ENCODE results near the gene RFX7.

The RFX7 gene

GRCh38 chr15:56128081-56128480 lies 115.6 kb downstream of the RFX7 start:
- H3K9me3 ChIP-seq (ENCODE audit: control insufficient read depth, low read length): peaks cover 9% of the 10 kb centered on the region
- H3K4me1 ChIP-seq (ENCODE audit: control insufficient read depth, insufficient read depth, low read length, poor library complexity, severe bottlenecking): no peaks in the 10 kb centered on the region
- H3K4me3 ChIP-seq (ENCODE audit: extremely low read depth, insufficient read depth, low read length, poor library complexity, severe bottlenecking): no peak overlapping the region
- H3K36me3 ChIP-seq (ENCODE audit: control insufficient read depth, insufficient read depth, low read length): peaks cover 55% of the 10 kb centered on the region
- H3K27ac ChIP-seq (ENCODE audit: low read depth, low read length, severe bottlenecking): no peak overlapping the region

DNA sequence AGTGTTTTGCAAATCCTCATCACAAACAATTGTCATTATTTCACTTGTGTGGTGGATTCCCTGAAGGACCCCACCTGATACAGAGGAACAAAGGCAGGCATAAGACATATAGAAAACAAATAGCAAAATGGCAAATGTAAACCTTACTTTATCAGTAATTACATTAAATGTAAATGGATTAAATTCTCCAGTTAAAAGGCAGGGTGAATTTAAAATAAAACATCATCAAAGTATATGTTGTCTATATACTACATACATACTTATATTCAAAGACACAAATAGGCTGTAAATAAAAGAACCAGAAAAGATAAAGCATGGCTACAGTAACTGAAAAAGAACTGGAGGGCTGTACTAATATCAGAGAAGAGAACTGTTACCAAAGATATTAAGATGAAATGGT lies 117.3 kb downstream of the RFX7 start:
- Histone ChIP-seq H3K36me3 (ENCODE audit: control insufficient read depth, insufficient read depth, low read length) (peaks cover 69% of the 10 kb centered on the region), H3K4me3 (ENCODE audit: extremely low read depth, insufficient read depth, low read length, poor library complexity, severe bottlenecking) (no peak overlapping the region)

GRCh38 chr15:56124391-56124790 lies 119.3 kb downstream of the RFX7 start:
- H3K4me1 ChIP-seq (ENCODE audit: control insufficient read depth, insufficient read depth, low read length, poor library complexity, severe bottlenecking): no peaks in the 10 kb centered on the region
- no peak overlapping the region for H3K27ac ChIP-seq (ENCODE audit: low read depth, low read length, severe bottlenecking)
- H3K4me3 ChIP-seq (ENCODE audit: extremely low read depth, insufficient read depth, low read length, poor library complexity, severe bottlenecking): no peak overlapping the region
- peaks cover 61% of the 10 kb centered on the region for H3K36me3 ChIP-seq (ENCODE audit: control insufficient read depth, insufficient read depth, low read length)
- 77% methylated on average over 3 of the region's 4 CpGs; no CpG with 5 or more reads in 1 of the 2 experiments for WGBS, 2 experiments (ENCODE audit: insufficient coverage in 2 of 2)
- peaks cover 17% of the 10 kb centered on the region for H3K9me3 ChIP-seq (ENCODE audit: control insufficient read depth, low read length)

More for the DNA sequence above, 117.3 kb downstream of the RFX7 start:
- Histone ChIP-seq H3K4me1 (ENCODE audit: control insufficient read depth, insufficient read depth, low read length, poor library complexity, severe bottlenecking) (no peaks in the 10 kb centered on the region), H3K9me3 (ENCODE audit: control insufficient read depth, low read length) (peaks cover 17% of the 10 kb centered on the region), H3K27ac (ENCODE audit: low read depth, low read length, severe bottlenecking) (no peak overlapping the region)

DNA sequence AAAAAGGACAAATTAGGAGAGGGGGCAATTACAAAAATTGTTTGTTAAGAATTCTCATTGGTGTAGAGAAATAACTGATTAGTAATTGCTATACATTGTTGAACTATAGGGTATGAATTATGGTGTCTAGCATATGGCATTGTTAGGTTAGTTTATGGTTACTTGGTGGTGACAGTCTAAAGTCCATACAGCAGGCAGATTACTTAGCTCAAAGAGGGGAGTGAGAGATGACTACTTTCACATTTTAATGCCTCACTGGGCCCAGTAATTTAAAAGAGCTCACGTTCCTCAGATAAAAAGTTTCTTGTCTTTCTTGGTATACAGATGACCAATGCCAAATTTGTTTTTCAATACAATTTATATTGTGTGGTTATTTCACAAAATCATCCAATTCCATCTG lies 137.8 kb downstream of the RFX7 start:
- Histone ChIP-seq H3K4me1 (ENCODE audit: control insufficient read depth, insufficient read depth, low read length, poor library complexity, severe bottlenecking) (no peaks in the 10 kb centered on the region), H3K27ac (ENCODE audit: low read depth, low read length, severe bottlenecking) (no peak overlapping the region), H3K9me3 (ENCODE audit: control insufficient read depth, low read length) (no peaks in the 10 kb centered on the region), H3K36me3 (ENCODE audit: control insufficient read depth, insufficient read depth, low read length) (peaks cover 23% of the 10 kb centered on the region), H3K4me3 (ENCODE audit: extremely low read depth, insufficient read depth, low read length, poor library complexity, severe bottlenecking) (no peak overlapping the region)
- no CpG with 5 or more reads among the region's 1 CpG for WGBS, 2 experiments (ENCODE audit: insufficient coverage in 2 of 2)

- no peaks in the 10 kb centered on the region for H3K4me1 ChIP-seq (ENCODE audit: control insufficient read depth, insufficient read depth, low read length, poor library complexity, severe bottlenecking)
- no peak overlapping the region for H3K27ac ChIP-seq (ENCODE audit: low read depth, low read length, severe bottlenecking)
- peaks cover 41% of the 10 kb centered on the region for H3K36me3 ChIP-seq (ENCODE audit: control insufficient read depth, insufficient read depth, low read length)
- H3K9me3 ChIP-seq (ENCODE audit: control insufficient read depth, low read length): no peaks in the 10 kb centered on the region
- H3K4me3 ChIP-seq (ENCODE audit: extremely low read depth, insufficient read depth, low read length, poor library complexity, severe bottlenecking): no peak overlapping the region
- 60 to 100% methylated on average over 1 to 2 of the region's 3 CpGs for WGBS, 2 experiments (ENCODE audit: insufficient coverage in 2 of 2)
Measured at GRCh38 chr15:56102441-56102840, 141.2 kb downstream of the RFX7 start.

GRCh38 chr15:56099311-56099710 lies 144.4 kb downstream of the RFX7 start:
- Histone ChIP-seq H3K27ac (ENCODE audit: low read depth, low read length, severe bottlenecking) (no peak overlapping the region), H3K9me3 (ENCODE audit: control insufficient read depth, low read length) (no peaks in the 10 kb centered on the region), H3K4me3 (ENCODE audit: extremely low read depth, insufficient read depth, low read length, poor library complexity, severe bottlenecking) (no peak overlapping the region), H3K36me3 (ENCODE audit: control insufficient read depth, insufficient read depth, low read length) (peaks cover 71% of the 10 kb centered on the region), H3K4me1 (ENCODE audit: control insufficient read depth, insufficient read depth, low read length, poor library complexity, severe bottlenecking) (no peaks in the 10 kb centered on the region)
- WGBS, 2 experiments (ENCODE audit: insufficient coverage in 2 of 2): 83 to 100% methylated on average over 1 to 2 of the region's 2 CpGs

GRCh38 chr15:56098195-56098863 lies 145.3 kb downstream of the RFX7 start:
- Histone ChIP-seq H3K27ac (ENCODE audit: low read depth, low read length, severe bottlenecking) (no peak overlapping the region), H3K36me3 (ENCODE audit: control insufficient read depth, insufficient read depth, low read length) (peaks cover 75% of the 10 kb centered on the region), H3K4me1 (ENCODE audit: control insufficient read depth, insufficient read depth, low read length, poor library complexity, severe bottlenecking) (no peaks in the 10 kb centered on the region), H3K9me3 (ENCODE audit: control insufficient read depth, low read length) (no peaks in the 10 kb centered on the region), H3K4me3 (ENCODE audit: extremely low read depth, insufficient read depth, low read length, poor library complexity, severe bottlenecking) (no peak overlapping the region)
- 88 to 95% methylated on average over 3 to 5 of the region's 5 CpGs for WGBS, 2 experiments (ENCODE audit: insufficient coverage in 2 of 2)

- Histone ChIP-seq H3K36me3 (ENCODE audit: control insufficient read depth, insufficient read depth, low read length) (peaks cover 78% of the 10 kb centered on the region), H3K9me3 (ENCODE audit: control insufficient read depth, low read length) (no peaks in the 10 kb centered on the region), H3K4me3 (ENCODE audit: extremely low read depth, insufficient read depth, low read length, poor library complexity, severe bottlenecking) (no peak overlapping the region), H3K27ac (ENCODE audit: low read depth, low read length, severe bottlenecking) (no peak overlapping the region), H3K4me1 (ENCODE audit: control insufficient read depth, insufficient read depth, low read length, poor library complexity, severe bottlenecking) (no peaks in the 10 kb centered on the region)
- WGBS, 2 experiments (ENCODE audit: insufficient coverage in 2 of 2): 67% methylated on average over 1 of the region's 1 CpG; no CpG with 5 or more reads in 1 of the 2 experiments
Measured at GRCh38 chr15:56095406-56095805, 148.3 kb downstream of the RFX7 start.

DNA sequence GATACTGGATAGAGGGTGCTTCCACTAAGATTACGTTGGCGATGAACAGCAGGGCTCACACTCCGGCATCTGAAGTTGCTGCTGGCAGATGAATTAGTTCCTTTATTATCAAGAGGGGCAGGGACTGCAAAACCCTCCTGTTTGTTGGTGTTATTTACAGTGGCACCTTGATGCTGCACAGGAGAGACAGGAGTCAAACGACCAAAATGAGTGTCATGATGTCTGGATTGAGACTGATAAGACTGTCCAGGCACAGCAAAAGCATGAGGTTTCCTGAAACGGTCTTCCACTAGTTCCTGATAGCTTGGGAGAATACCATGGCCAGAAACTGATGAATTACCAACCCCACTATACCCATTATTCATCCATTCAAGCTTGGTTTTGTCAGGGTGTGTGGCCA lies 149.5 kb downstream of the RFX7 start:
- Histone ChIP-seq H3K4me1 (ENCODE audit: control insufficient read depth, insufficient read depth, low read length, poor library complexity, severe bottlenecking) (no peaks in the 10 kb centered on the region), H3K27ac (ENCODE audit: low read depth, low read length, severe bottlenecking) (no peak overlapping the region), H3K4me3 (ENCODE audit: extremely low read depth, insufficient read depth, low read length, poor library complexity, severe bottlenecking) (no peak overlapping the region), H3K36me3 (ENCODE audit: control insufficient read depth, insufficient read depth, low read length) (peaks cover 75% of the 10 kb centered on the region), H3K9me3 (ENCODE audit: control insufficient read depth, low read length) (no peaks in the 10 kb centered on the region)
- 96 to 97% methylated on average over 4 to 5 of the region's 5 CpGs for WGBS, 2 experiments (ENCODE audit: insufficient coverage in 2 of 2)

DNA sequence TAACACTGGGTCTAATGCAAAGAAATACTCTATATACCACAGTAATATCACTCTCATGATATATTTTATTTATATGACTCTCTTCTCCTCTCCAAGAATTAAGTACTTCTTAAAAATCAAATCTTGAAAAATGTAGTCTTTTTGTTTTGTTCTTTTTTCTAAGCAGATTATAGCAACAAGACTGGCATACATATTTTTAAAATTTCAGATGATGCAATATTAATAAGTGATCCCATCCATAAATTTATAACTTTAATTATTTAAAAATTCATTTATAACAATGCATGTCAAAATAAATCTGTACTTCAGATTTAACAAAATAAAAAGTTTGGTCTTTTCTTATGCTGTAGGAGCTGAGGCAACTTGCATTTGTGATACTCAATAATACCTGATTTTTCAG lies 155.3 kb downstream of the RFX7 start:
- H3K4me1 ChIP-seq (ENCODE audit: control insufficient read depth, insufficient read depth, low read length, poor library complexity, severe bottlenecking): no peaks in the 10 kb centered on the region
- no peak overlapping the region for H3K27ac ChIP-seq (ENCODE audit: low read depth, low read length, severe bottlenecking)
- no peak overlapping the region for H3K4me3 ChIP-seq (ENCODE audit: extremely low read depth, insufficient read depth, low read length, poor library complexity, severe bottlenecking)
- no peaks in the 10 kb centered on the region for H3K9me3 ChIP-seq (ENCODE audit: control insufficient read depth, low read length)
- H3K36me3 ChIP-seq (ENCODE audit: control insufficient read depth, insufficient read depth, low read length): peaks cover 19% of the 10 kb centered on the region

DNA sequence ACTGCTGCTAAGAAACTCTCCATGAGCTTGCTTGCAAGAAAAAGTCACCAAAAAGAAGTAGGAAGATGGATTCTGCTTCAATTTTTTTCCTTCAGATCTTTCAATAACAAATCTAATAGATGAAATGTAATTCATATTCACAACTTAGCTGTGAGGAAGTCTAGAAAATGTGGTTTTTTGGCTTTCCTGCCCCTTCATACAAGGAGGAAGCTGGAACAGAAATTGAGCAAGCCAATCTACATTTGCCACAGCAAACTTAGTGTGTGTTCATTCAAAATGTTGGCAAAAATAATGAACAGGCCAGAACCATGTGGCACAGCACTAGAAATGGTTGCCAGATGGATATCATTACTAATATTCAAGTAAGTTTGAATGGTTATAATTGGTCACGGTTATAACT lies 157.1 kb downstream of the RFX7 start:
- Histone ChIP-seq H3K36me3 (ENCODE audit: control insufficient read depth, insufficient read depth, low read length) (peaks cover 5% of the 10 kb centered on the region), H3K4me1 (ENCODE audit: control insufficient read depth, insufficient read depth, low read length, poor library complexity, severe bottlenecking) (no peaks in the 10 kb centered on the region), H3K27ac (ENCODE audit: low read depth, low read length, severe bottlenecking) (no peak overlapping the region), H3K9me3 (ENCODE audit: control insufficient read depth, low read length) (no peaks in the 10 kb centered on the region), H3K4me3 (ENCODE audit: extremely low read depth, insufficient read depth, low read length, poor library complexity, severe bottlenecking) (no peak overlapping the region)
- WGBS, 2 experiments (ENCODE audit: insufficient coverage in 2 of 2): 100% methylated on average over 1 of the region's 1 CpG; no CpG with 5 or more reads in 1 of the 2 experiments
